BLaER1 (cell line): ENCODE results near the gene DPP4.

Experiments
- H3K27ac ChIP-seq: shearing (Covaris generic); formaldehyde crosslinking; 2 replicates; pipeline ENCODE4 v1.8.1; 2022
- H3K27me3 ChIP-seq: shearing (Covaris generic); formaldehyde crosslinking; 2 replicates; pipeline ENCODE4 v1.8.1; 2022
- H3K36me3 ChIP-seq: shearing (Covaris generic); formaldehyde crosslinking; 2 replicates; pipeline ENCODE4 v1.8.1; 2022
- H3K4me1 ChIP-seq: shearing (Covaris generic); formaldehyde crosslinking; 2 replicates; pipeline ENCODE4 v1.8.1; 2022
- H3K4me2 ChIP-seq: shearing (Covaris generic); formaldehyde crosslinking; 2 replicates; pipeline ENCODE4 v1.8.1; 2022
- H3K4me3 ChIP-seq: shearing (Covaris generic); formaldehyde crosslinking; 2 replicates; pipeline ENCODE4 v1.8.1; 2022
- H3K9ac ChIP-seq: shearing (Covaris generic); formaldehyde crosslinking; 2 replicates; pipeline ENCODE4 v1.8.1; 2022
- H3K9me3 ChIP-seq: shearing (Covaris generic); formaldehyde crosslinking; 2 replicates; pipeline ENCODE4 v1.8.1; 2022
- H4K20me1 ChIP-seq: shearing (Covaris generic); formaldehyde crosslinking; 2 replicates; pipeline ENCODE4 v1.8.1; 2022
- Cebpa-rat ChIP-seq: shearing (Covaris generic); IDR thresholded peaks from 2 replicates; pipeline ENCODE4 v1.8.1; 2022

The DPP4 gene

GRCh38 chr2:161952783-161953191 lies 121.2 kb downstream of the DPP4 start:
- Histone ChIP-seq H3K27me3 (no peaks in the 10 kb centered on the region), H3K4me1 (peaks cover 9% of the 10 kb centered on the region; the same call in 1 of the 2 replicates), H3K9me3 (no peaks in the 10 kb centered on the region), H3K9ac (no peak overlapping the region), H3K4me3 (no peak overlapping the region), H3K4me2 (no peak overlapping the region), H3K27ac (no peak overlapping the region), H4K20me1 (no peaks in the 10 kb centered on the region), H3K36me3 (no peaks in the 10 kb centered on the region)
- TF ChIP-seq Cebpa-rat, result no peak

- Histone ChIP-seq H3K4me3 (no peak overlapping the region), H3K27ac (no peak overlapping the region), H3K9me3 (no peaks in the 10 kb centered on the region), H4K20me1 (no peaks in the 10 kb centered on the region), H3K27me3 (no peaks in the 10 kb centered on the region), H3K4me2 (no peak overlapping the region), H3K4me1 (no peaks in the 10 kb centered on the region), H3K36me3 (no peaks in the 10 kb centered on the region), H3K9ac (no peak overlapping the region)
- no peak for TF ChIP-seq Cebpa-rat
These were observed 126.2 kb downstream of the DPP4 start for GRCh38 chr2:161947836-161948235.

- no peak overlapping the region for H3K4me3 ChIP-seq
- H3K9me3 ChIP-seq, result no peaks in the 10 kb centered on the region
- no peak overlapping the region for H3K9ac ChIP-seq
- H3K36me3 ChIP-seq, result no peaks in the 10 kb centered on the region
- H3K4me2 ChIP-seq, result no peak overlapping the region
- H4K20me1 ChIP-seq, result no peaks in the 10 kb centered on the region
- no peaks in the 10 kb centered on the region for H3K27me3 ChIP-seq
- no peak for TF ChIP-seq Cebpa-rat
- no peak overlapping the region for H3K27ac ChIP-seq
- no peaks in the 10 kb centered on the region for H3K4me1 ChIP-seq
These were observed 126.6 kb downstream of the DPP4 start for GRCh38 chr2:161947406-161947805.

- no peak for TF ChIP-seq Cebpa-rat
- H4K20me1 ChIP-seq, result no peaks in the 10 kb centered on the region
These were observed 127.4 kb downstream of the DPP4 start for GRCh38 chr2:161946489-161947107.

GRCh38 chr2:161943011-161943410 lies 131.0 kb downstream of the DPP4 start:
- TF ChIP-seq Cebpa-rat, result no peak
- Histone ChIP-seq H3K9me3 (no peaks in the 10 kb centered on the region), H3K9ac (no peak overlapping the region), H3K36me3 (no peaks in the 10 kb centered on the region), H3K4me2 (no peak overlapping the region), H3K4me1 (no peaks in the 10 kb centered on the region), H3K4me3 (no peak overlapping the region), H4K20me1 (no peaks in the 10 kb centered on the region), H3K27me3 (no peaks in the 10 kb centered on the region), H3K27ac (no peak overlapping the region)

More at GRCh38 chr2:161946489-161947107, 127.4 kb downstream of the DPP4 start:
- no peak overlapping the region for H3K4me2 ChIP-seq
- H3K4me1 ChIP-seq, result no peaks in the 10 kb centered on the region
- no peaks in the 10 kb centered on the region for H3K36me3 ChIP-seq
- no peaks in the 10 kb centered on the region for H3K9me3 ChIP-seq
- no peaks in the 10 kb centered on the region for H3K27me3 ChIP-seq
- H3K4me3 ChIP-seq, result no peak overlapping the region
- no peak overlapping the region for H3K27ac ChIP-seq
- no peak overlapping the region for H3K9ac ChIP-seq
